ENCODE measurements around the gene XIST.
"Not testable (repeated sequence)": the region's sequence is repeated elsewhere in the genome, so short reads cannot be mapped to it uniquely, and the experiment has no call there.

XIST gene

GRCh38 chrX:73852467-73852866 lies at the start of gene XIST:
TSS of gene XIST (minus strand) at chrX:73852714.
- in situ Hi-C loops (cut with MboI; ENCODE audit: low sequenced_read_pairs): loop anchor here (25.0 kb wide), 2 partner anchors 160 to 285 kb away; no protein-coding TSS in a partner anchor

- in situ Hi-C loops (cut with MboI; ENCODE audit: low sequenced_read_pairs): not testable (repeated sequence)
Measured at GRCh38 chrX:73898315-73898714, 45.8 kb upstream of the XIST start.

GRCh38 chrX:73892515-73893090 lies 40.1 kb upstream of the XIST start:
- in situ Hi-C loops (cut with MboI; ENCODE audit: low sequenced_read_pairs): not testable (repeated sequence)

- in situ Hi-C loops (cut with MboI; ENCODE audit: low sequenced_read_pairs): not testable (repeated sequence)
Measured at GRCh38 chrX:73882260-73882659, 29.7 kb upstream of the XIST start.

GRCh38 chrX:73877687-73878086 lies 25.2 kb upstream of the XIST start:
- in situ Hi-C loops (cut with MboI; ENCODE audit: low sequenced_read_pairs): no loop called here

- in situ Hi-C loops (cut with MboI; ENCODE audit: low sequenced_read_pairs): no loop called here
Measured at GRCh38 chrX:73876911-73877310, 24.4 kb upstream of the XIST start.

GRCh38 chrX:73868916-73869315 lies 16.4 kb upstream of the XIST start:
- in situ Hi-C loops (cut with MboI; ENCODE audit: low sequenced_read_pairs): loop anchor here (25.0 kb wide), 2 partner anchors 143 to 268 kb away; no protein-coding TSS in a partner anchor

GRCh38 chrX:73867144-73867543 lies 14.6 kb upstream of the XIST start:
- in situ Hi-C loops (cut with MboI; ENCODE audit: low sequenced_read_pairs): loop anchor here (25.0 kb wide), 2 partner anchors 145 to 270 kb away; no protein-coding TSS in a partner anchor

GRCh38 chrX:73863852-73864251 lies 11.3 kb upstream of the XIST start:
- in situ Hi-C loops (cut with MboI; ENCODE audit: low sequenced_read_pairs): loop anchor here (25.0 kb wide), 2 partner anchors 148 to 273 kb away; no protein-coding TSS in a partner anchor

- in situ Hi-C loops (cut with MboI; ENCODE audit: low sequenced_read_pairs): loop anchor here (25.0 kb wide), 2 partner anchors 149 to 274 kb away; no protein-coding TSS in a partner anchor
Measured at GRCh38 chrX:73863268-73863667, 10.8 kb upstream of the XIST start.

- in situ Hi-C loops (cut with MboI; ENCODE audit: low sequenced_read_pairs): loop anchor here (25.0 kb wide), 2 partner anchors 153 to 278 kb away; no protein-coding TSS in a partner anchor
Measured at GRCh38 chrX:73859622-73860021, 7.1 kb upstream of the XIST start.

GRCh38 chrX:73855546-73855945 lies 3.0 kb upstream of the XIST start:
- in situ Hi-C loops (cut with MboI; ENCODE audit: low sequenced_read_pairs): loop anchor here (25.0 kb wide), 2 partner anchors 157 to 282 kb away; no protein-coding TSS in a partner anchor

GRCh38 chrX:73852022-73852421 lies 492 bp downstream of the XIST start:
- in situ Hi-C loops (cut with MboI; ENCODE audit: low sequenced_read_pairs): loop anchor here (25.0 kb wide), 2 partner anchors 160 to 285 kb away; no protein-coding TSS in a partner anchor

GRCh38 chrX:73851014-73852009 lies 1.2 kb downstream of the XIST start:
- in situ Hi-C loops (cut with MboI; ENCODE audit: low sequenced_read_pairs): loop anchor here (25.0 kb wide), 2 partner anchors 161 to 286 kb away; no protein-coding TSS in a partner anchor

- in situ Hi-C loops (cut with MboI; ENCODE audit: low sequenced_read_pairs): loop anchor here (25.0 kb wide), 2 partner anchors 162 to 287 kb away; no protein-coding TSS in a partner anchor
Measured at GRCh38 chrX:73850124-73851013, 2.1 kb downstream of the XIST start.

- in situ Hi-C loops (cut with MboI; ENCODE audit: low sequenced_read_pairs): no loop called here
Measured at GRCh38 chrX:73849073-73849472, 3.4 kb downstream of the XIST start.

GRCh38 chrX:73847991-73848390 lies 4.5 kb downstream of the XIST start:
- in situ Hi-C loops (cut with MboI; ENCODE audit: low sequenced_read_pairs): no loop called here

- in situ Hi-C loops (cut with MboI; ENCODE audit: low sequenced_read_pairs): no loop called here
Measured at GRCh38 chrX:73847100-73847499, 5.4 kb downstream of the XIST start.

- in situ Hi-C loops (cut with MboI; ENCODE audit: low sequenced_read_pairs): no loop called here
Measured at GRCh38 chrX:73842541-73843234, 9.8 kb downstream of the XIST start.

- in situ Hi-C loops (cut with MboI; ENCODE audit: low sequenced_read_pairs): no loop called here
Measured at GRCh38 chrX:73841337-73841736, 11.2 kb downstream of the XIST start.

Measured in HL-60/S4 treated with retinoic acid at 250 ng/mL for 4 days and 3 days (cell line).